H1 (cell line): ENCODE results near the gene TKFC. TPM values are rescaled to one million over a fixed set of nuclear protein-coding genes. Genes with fewer than 3 reads are reported as not detected.

Experiments used
- HDAC2 ChIP-seq, 2 experiments: fragments of 300-600 bp in 1 of 2; sonication (generic) in 1 of 2; IDR thresholded peaks; 2 replicates each; pipeline ENCODE4 v1.6.1; 2011 to 2012; ENCODE audit warnings: low read depth in 2 of 2, low read length in 2 of 2, mild to moderate bottlenecking in 2 of 2, moderate library complexity in 2 of 2, borderline replicate concordance in 1 of 2, inconsistent platforms in 1 of 2
- KDM4A ChIP-seq: IDR thresholded peaks from one replicate; pipeline ENCODE4 v1.7.1; 2012; ENCODE audit warnings: low read depth, mild to moderate bottlenecking, moderate library complexity, low read length, inconsistent platforms; ENCODE audit not compliant: severe bottlenecking
- RBBP5 ChIP-seq: IDR thresholded peaks from 2 replicates; pipeline ENCODE4 v1.7.1; 2012; ENCODE audit warnings: low read depth, mild to moderate bottlenecking, inconsistent platforms, low read length, moderate library complexity, borderline replicate concordance
- YY1 ChIP-seq: IDR thresholded peaks from 2 replicates; pipeline ENCODE4 v1.6.1; 2011; ENCODE audit warnings: low read depth, mild to moderate bottlenecking, low read length
- polyA plus RNA-seq, 7 experiments: library from polyadenylated mRNA; depleted of rRNA in 3 of 7; stranded (reverse) in 5 of 7; unstranded in 2 of 7; fragments of >200 nt in 5 of 7; fragments of 200-250 nt in 2 of 7; gene quantifications; 1 replicate in 5 of 7; 2 replicates in 1 of 7; 4 replicates in 1 of 7; pipeline versions ENCODE4 v1.2.1 to v1.2.3, GENCODE V29; 2011 to 2013; ENCODE audit warnings: missing spikeins in 2 of 7, mixed read lengths in 2 of 7
- total RNA-seq: library from RNA; stranded (reverse); fragmentation: NEBNext Ultra II Directional; extraction: Animal tissue kit (Norgen Biotek cat#: 25700); gene quantifications from 2 replicates; pipeline ENCODE4 v1.2.1, GENCODE V29; 2021
- TF ChIP-seq, protein P1 (sequence below): IDR thresholded peaks from 2 replicates; pipeline ENCODE4 v1.6.1; 2011; ENCODE audit warnings: low read depth, mild to moderate bottlenecking, low read length; ENCODE audit not compliant: insufficient read depth

TKFC gene
- total and polyA plus RNA-seq, 2 of the 8 experiments (the other 6 are each of a cell fraction or from before 2014, with no cell fraction given): 53.5 to 55.0 TPM

DNA sequence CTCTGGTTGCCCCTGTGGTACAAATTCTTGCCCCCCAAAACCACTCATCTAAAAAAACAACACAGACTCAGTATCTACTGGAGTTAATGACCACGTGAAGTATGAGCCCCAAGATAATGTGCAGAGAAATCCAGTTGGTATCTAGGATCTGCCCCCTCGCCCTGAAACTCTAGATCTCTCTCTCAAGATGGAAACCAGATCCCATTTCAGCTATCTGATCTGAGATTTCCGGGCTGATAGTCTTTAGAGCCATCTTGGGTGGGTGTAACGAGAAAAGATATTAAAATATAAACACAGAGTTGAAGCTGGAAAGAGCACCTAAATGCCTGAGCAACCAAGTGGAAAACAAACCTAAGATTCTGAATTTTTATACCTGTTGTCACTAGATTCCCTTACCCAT, 23.9 kb upstream of the TKFC start (continued):
- no peak for TF ChIP-seq KDM4A
- TF ChIP-seq RBBP5: no peak
- TF ChIP-seq, protein P1, sequence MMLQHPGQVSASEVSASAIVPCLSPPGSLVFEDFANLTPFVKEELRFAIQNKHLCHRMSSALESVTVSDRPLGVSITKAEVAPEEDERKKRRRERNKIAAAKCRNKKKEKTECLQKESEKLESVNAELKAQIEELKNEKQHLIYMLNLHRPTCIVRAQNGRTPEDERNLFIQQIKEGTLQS: no peak
- TF ChIP-seq HDAC2 (IDR thresholded peaks at IDR 0.05; ENCODE audit: borderline replicate concordance in 1 of 2, low read depth in 2 of 2, low read length in 2 of 2): no peak
- no peak for TF ChIP-seq YY1
